HG03439 (cell line): ENCODE data around the gene S1PR3.

Source experiments
- ATAC-seq: cut with Tn5 transposase; IDR thresholded peaks from one replicate; pipeline ENCODE4 v1.9.1; 2021; ENCODE audit warnings: mild to moderate bottlenecking, moderate library complexity; ENCODE audit not compliant: unreplicated experiment

Gene S1PR3

DNA sequence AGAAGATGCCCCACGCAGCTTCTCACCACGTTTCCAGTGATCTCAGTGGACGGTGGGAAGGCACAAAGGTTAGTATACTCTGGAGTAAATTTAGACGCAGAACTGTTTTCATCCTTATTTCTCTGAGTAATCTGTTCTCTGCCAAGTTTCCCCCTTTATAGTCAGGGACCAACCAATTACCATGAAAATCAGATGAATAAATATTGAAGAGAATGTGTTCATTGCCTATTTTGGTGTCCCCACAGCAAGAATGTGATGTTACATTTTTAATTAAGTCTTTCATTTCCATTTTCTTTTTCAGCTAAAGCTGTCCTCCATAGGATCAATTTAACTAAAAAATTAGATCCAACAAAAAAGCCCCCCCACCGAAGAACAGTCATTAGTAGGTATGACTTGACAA is 41.4 kb downstream of the S1PR3 start:
- no peak for ATAC-seq

DNA sequence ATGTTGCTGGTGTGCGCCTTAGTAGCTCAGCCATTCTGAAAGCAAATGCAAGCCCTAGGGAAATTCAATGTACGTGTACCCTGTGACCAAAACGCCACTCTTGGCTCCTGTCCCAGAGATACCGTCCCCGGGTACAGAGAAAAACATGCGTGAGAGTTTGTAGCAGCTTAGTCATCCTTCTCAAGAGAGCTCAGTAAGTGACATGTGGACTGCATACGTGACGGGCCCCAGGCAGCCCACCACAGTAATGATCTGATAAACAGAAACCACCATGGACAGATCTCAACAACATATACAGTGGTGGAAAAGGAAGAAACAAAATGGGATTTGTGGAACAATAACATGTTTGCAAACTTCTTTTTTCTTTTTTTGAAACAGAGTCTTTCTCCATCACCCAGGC is 45.1 kb downstream of the S1PR3 start:
- no peak for ATAC-seq

DNA sequence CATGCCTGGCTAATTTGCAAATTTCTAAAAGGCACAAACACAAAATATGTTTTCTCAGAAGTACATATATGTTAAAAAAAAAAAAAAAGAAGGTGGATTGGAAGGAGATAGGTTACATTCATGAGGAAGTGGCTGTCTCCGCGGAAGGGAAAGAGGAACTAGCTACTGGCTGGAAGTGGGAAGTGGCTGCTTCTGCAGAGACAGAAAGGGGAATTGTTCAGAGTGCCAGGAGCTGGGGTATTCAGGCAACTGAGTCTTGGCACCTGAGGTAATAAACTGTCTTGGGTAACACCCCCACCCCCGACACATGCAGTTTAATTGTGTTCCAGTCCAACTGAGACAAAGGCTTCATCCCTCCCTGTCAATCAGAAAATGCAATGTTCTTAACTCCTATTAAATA is 45.6 kb downstream of the S1PR3 start:
- ATAC-seq: no peak

DNA sequence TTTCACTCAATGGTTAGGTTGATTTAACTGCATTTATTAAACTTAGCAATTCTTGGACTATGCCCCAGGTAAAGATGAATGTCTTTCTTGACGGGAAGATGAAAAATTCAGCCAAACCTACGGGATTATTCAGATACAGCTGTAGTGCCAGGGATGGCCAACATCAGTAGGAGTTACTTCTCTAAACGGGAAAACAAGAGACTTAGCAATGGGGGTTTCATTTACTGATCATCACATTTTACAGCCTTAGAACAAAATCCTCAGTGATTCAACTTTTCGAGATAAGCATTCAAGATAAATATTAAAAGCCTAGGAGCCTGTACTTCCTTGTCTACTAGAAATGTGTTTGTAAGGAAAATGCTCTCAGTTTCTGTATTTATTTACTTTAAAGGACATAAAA is 46.1 kb downstream of the S1PR3 start:
- no peak for ATAC-seq

DNA sequence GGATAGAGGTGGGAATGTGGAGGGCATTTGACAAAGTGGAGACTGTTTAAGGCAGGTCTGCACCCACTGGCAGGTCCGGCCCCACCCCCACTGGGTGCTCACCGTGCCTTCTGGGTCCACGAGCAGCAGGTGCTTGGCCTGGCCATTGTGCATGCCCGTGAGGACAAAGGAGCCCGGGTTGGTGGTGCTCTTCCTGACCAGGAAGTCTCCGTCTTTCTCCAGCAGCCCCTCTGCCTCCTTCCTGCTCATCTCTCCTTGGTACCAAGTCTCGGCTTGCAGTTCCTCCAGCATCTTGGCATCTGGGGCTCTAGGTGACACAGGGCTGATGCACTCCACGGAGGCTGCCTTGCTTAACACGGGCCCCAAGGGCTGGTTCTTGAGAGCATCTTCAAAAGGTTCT is 46.6 kb downstream of the S1PR3 start:
- ATAC-seq: no peak

DNA sequence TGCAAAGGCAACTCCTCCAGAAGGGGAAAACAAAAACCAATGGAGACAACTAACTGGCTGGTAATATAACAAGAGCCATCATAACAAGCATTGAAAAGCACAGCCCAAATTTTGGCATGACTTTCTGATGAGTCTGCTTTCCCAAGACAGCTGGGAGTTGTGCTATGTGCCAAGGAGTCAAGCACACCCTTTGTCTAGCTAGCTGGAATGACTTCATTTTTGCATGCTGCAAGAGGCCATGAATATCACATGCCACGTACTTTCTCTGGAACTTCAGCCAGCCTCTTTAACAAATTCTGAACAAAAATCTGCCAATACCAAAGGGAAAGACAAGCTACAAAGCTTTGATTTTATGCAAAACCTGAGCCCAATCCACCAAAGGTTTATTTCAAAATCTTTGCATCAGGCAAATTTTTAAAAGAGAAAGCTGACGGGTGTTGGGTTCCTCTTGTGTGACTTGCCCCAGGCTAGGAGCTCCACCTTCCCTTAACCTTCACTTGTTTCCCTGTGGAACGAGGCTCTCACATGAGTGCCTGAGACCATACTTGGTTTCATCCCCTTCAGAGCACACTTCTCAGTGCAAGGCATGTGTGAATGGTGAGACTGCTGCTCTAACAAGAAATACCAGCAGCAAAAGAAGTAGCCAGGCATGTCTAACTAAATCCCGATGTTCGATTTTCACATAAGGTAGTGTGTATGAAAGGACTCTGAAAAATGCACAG is 47.3 kb downstream of the S1PR3 start:
- no peak for ATAC-seq

DNA sequence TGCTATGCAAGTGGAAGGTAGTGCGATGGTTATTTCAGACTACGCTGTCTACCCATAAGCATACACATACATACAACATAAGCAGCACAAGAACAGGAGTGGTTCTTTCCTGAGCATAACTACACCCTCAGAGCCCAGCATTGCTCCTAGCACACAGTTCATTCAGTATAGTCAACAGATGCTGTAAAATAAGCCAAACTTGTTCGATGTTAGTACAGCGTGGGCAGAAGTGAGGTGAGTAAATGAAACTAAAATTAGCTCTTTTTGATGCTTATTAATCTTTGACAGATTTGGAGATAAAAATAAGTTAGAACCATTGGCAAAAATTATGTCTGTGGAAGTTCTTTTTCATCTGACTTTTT is 47.8 kb downstream of the S1PR3 start:
- no peak for ATAC-seq

DNA sequence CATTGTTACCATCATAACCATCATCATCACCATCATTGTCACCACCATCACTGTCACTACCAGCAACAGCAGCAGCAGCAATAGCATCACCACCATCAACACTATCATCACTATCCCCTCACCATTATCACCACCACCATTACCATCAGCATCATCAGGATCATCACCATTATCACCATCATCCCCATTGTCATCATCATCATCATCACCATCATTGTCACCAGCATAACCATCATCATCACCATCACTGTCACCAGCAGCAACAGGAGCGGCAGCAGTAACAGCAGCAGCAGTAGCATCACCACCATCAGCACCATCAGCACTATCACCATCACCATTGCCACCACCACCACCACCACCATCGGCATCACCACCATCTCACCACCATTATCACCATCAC is 48.4 kb downstream of the S1PR3 start:
- no peak for ATAC-seq

DNA sequence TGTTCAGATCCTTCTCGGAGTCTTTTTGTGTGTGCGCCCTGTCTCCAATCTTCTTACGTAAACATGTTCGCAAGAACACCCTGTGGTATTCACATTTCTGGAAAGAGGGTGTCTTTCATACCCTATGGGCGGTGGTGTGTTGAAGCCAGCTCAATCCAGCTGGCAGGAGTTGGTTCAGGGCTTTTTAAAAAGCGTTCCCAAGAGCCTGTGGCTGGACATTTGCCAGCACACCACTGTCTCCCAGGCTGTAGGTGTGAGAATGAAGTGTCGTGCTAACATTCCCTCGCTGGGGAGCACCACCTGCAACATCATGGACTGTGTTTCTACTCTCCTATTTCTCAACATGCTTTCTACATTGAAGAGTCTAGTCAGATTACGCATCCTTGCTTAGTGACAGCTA is 51.7 kb downstream of the S1PR3 start:
- ATAC-seq: no peak

DNA sequence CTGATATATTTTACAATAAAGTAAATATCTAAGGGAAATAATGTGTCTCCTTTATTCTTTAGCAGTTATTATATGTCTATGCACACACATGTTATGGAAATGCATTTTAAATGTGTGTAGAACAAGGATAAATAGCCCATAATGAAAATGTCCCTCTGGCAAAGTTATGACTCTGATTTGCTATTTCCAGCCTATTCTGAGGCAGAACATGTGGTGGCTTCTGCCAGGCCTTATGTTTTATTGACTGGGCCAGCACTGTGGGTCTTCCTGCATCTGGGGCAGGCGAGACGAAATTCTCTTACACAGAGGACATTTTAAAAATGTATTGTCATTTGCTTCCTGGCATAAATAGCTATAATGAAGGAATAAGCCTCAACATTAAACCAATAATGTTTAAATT is 52.8 kb downstream of the S1PR3 start:
- no peak for ATAC-seq

DNA sequence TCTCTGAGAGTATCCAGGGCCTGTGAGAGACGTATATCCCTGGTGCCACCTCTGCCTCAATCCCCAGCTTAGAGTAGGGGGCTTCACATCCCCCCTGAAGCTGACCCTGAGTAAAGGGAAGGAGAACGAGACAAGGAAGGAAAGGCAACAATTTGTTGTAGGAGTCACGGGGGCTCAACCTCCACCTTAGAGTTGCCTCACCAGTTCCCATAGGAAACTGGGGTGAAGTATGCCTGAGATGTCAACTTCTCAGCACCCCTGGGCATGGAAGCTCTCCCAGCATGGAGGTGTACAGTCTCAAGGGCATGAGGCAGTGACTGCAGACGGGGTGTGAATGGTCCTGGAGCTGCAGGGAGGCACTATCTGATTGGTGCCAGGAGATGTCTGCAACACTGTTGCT is 53.6 kb downstream of the S1PR3 start:
- no peak for ATAC-seq

DNA sequence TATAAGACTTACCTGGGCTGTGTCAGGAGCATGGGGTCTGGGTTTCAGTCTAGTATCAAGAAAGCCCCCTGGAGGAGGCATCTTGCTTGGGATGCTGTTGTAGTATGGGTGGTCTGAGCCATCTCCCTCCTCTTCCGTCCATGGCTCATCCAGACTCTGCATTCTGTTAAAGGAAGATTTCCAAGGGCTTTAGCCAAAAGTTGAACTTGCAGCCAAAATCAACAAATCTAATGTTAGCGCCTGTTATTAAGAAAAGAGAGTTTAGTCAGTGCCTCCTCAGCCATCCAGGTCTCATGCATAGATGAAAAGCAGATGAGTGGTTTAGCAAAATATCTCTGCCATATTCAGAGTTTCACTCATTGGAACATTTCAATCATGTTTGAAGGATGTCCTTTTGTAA is 55.6 kb downstream of the S1PR3 start:
- ATAC-seq: no peak

DNA sequence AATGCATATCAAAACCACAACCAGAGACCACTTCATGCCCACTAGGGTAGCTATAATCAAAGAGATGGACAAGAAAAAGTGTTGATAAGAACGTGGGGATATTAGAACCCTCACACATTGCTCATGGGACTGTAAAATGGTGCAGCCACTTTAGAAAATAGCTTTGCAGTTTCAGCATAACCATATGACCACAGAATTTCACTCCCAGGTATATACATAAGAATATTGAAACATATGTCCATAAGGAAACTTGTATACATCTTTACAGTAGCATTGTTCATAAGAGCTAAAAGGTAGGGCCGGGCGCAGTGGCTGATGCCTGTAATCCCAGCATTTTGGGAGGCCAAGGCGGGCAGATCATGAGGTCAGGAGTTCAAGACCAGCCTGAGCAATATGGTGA is 56.4 kb downstream of the S1PR3 start:
- no peak for ATAC-seq

DNA sequence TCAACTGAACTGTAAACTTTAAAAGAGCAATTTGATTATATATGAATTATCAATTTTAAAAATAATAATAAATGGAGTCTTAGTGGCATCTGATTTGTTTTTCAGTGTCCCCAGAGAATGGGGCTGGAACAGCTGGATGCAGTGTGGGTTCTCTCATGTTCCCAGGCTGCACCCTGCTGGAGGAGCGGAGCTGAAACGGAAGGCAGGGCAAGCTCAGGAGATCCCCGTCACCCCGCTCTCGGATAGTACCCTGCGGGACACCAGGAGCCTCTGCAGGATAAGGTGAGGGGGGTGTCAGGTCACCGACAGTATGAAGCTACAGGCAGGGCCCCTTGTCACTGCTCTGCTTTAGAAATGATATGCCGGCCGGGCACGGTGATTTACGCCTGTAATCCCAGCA is 57.3 kb downstream of the S1PR3 start:
- ATAC-seq: no peak

DNA sequence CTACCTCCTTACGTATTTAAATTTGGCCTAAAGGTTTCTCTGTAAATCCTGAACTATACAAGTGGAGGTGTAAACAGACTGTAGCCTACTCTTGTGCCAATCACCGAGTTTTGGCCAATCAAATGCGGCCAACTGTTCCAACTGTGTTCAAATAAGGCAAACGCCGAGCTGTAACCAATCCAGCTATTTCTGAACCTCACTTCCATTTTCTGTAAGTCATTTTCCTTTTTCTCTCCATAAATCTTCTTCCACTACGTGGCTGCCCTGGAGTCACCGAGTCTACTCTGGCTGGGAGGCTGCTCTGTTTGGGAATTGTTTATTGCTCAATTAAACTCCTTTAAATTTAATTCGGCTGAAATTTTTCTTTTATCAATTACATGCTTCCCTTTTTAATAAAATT is 58.4 kb downstream of the S1PR3 start:
- no peak for ATAC-seq

DNA sequence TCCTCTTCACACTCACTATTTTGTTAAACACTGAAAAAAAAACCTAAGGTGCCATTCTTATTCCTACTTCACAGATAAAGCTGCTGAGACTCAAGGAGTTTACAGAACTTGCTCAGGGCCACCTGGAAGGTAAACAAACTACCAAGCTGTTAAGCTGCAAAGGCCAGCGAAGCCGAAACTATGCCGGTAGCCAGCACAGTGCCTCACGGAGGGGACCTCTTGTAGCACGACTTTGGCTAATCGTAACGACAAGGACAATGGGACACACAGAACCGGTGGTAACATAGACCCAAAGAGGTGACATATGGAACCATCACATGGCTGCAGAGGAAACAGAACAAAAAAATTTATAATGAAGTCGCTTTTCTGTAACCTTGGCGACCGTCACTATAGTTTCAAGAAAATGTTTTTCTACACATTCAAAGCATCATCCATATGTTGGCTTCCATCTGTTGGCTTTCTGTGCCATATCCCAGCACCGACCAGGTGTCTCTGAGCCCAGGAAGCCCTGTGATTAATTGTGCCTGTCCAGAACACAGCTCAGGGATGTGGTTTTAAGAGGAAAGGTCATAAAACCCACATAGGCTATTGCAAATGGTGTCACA is 60.3 kb downstream of the S1PR3 start:
- ATAC-seq: no peak

DNA sequence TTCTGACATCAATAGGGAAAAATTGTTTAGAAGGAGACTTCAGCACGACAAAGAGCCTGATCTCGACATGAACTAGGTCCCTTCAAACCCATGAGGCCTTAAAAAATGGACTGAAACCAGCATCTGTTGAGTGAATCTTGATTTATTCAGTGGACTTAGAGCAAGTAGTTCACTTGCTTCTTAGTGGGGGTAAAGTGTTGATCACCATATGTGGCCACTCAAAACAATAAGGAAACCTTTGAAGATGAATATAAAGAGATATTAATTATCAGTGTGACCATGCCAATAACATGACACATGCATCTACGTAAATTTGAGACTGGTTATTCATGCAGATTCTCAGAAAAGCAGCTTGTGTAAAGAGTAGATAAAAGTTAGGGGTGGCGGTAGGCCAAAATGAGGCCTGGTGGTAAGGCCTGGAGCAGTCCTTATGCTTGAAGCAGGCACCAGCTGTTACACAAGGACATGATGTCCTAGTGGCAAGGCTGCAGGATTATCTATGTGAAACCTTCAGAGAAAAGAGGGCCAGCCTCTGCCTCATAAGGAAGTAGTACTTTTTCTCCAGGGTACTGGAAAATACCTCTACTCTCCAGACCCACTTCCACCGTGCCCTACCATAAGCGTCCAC is 61.3 kb downstream of the S1PR3 start:
- ATAC-seq: no peak

DNA sequence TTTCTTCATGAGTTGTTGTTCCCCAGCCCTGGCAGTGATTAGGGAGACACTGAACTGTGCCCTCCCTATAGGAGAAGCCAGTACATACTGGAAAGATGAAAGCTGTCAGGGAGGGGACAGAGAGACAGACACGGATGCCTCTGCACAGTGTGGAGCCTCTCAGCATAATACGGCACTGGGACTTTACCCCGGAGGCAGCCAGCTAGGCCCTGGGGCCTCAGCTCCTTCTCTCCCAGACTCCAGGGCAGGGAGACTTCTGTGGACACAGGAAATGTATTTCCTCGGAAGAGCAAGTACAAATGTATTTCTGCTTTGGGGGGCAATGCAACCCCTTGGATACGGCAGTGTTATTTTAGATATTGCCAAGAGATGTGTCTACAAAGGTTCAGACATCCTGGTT is 62.0 kb downstream of the S1PR3 start:
- ATAC-seq: no peak
